Cerebellar nuclear complex (tissue), 1 donor: ENCODE data around the gene LHX2.

Experiments
- DNase-seq, 2 experiments: peaks; one replicate each; lab custom pipeline; 2025; lab: John Stamatoyannopoulos, UW

The LHX2 gene

GRCh38 chr9:123999661-124000060 lies 11.9 kb upstream of the LHX2 start:
- DNase-seq = no peak

GRCh38 chr9:124000161-124000783 lies 11.3 kb upstream of the LHX2 start:
- no peak for DNase-seq

GRCh38 chr9:124000784-124001457 lies 10.6 kb upstream of the LHX2 start:
- DNase-seq = no peak

- DNase-seq = no peak
Measured at GRCh38 chr9:124001458-124001799, 10.1 kb upstream of the LHX2 start.

- no peak for DNase-seq
Measured at GRCh38 chr9:124001866-124002525, 9.6 kb upstream of the LHX2 start.

GRCh38 chr9:124003636-124004349 lies 7.8 kb upstream of the LHX2 start:
- no peak for DNase-seq

GRCh38 chr9:124004593-124004992 lies 7.0 kb upstream of the LHX2 start:
- no peak for DNase-seq

- no peak for DNase-seq
Measured at GRCh38 chr9:124005029-124005771, 6.4 kb upstream of the LHX2 start.

GRCh38 chr9:124006448-124007361 lies 4.9 kb upstream of the LHX2 start:
- no peak for DNase-seq

- DNase-seq = no peak
Measured at GRCh38 chr9:124007565-124008302, 3.8 kb upstream of the LHX2 start.

GRCh38 chr9:124008303-124008693 lies 3.3 kb upstream of the LHX2 start:
- no peak for DNase-seq

GRCh38 chr9:124008694-124009530 lies 2.7 kb upstream of the LHX2 start:
- no peak for DNase-seq

- DNase-seq = no peak
Measured at GRCh38 chr9:124009531-124010217, 1.9 kb upstream of the LHX2 start.

GRCh38 chr9:124010303-124010664 lies 1.3 kb upstream of the LHX2 start:
- DNase-seq = no peak

GRCh38 chr9:124010665-124011321 lies 775 bp upstream of the LHX2 start:
- DNase-seq = no peak

GRCh38 chr9:124012368-124013301 lies 1.1 kb downstream of the LHX2 start:
- no peak for DNase-seq
